GM13976 (cell line): Measurements from ENCODE around the gene CHCT1.

Source experiments
- DNase-seq: peaks from one replicate; pipeline ENCODE4 v3.0.0; 2012; ENCODE audit warnings: low spot score
- in situ Hi-C: fragments of 300-500 bp; cut with MboI; formaldehyde crosslinking; loops from one replicate; pipeline ENCODE4 v1.12.0; 2022; ENCODE audit warnings: low sequenced_read_pairs, mixed read lengths, inconsistent platforms; ENCODE audit not compliant: unreplicated experiment
- TF ChIP-seq, protein P1 (sequence below): IDR thresholded peaks from 2 replicates; pipeline ENCODE4 v1.5.1; 2012; ENCODE audit warnings: borderline replicate concordance, mild to moderate bottlenecking; ENCODE audit not compliant: insufficient read depth; ENCODE audit errors: extremely low read depth, missing control alignments, control extremely low read depth

The CHCT1 gene

DNA sequence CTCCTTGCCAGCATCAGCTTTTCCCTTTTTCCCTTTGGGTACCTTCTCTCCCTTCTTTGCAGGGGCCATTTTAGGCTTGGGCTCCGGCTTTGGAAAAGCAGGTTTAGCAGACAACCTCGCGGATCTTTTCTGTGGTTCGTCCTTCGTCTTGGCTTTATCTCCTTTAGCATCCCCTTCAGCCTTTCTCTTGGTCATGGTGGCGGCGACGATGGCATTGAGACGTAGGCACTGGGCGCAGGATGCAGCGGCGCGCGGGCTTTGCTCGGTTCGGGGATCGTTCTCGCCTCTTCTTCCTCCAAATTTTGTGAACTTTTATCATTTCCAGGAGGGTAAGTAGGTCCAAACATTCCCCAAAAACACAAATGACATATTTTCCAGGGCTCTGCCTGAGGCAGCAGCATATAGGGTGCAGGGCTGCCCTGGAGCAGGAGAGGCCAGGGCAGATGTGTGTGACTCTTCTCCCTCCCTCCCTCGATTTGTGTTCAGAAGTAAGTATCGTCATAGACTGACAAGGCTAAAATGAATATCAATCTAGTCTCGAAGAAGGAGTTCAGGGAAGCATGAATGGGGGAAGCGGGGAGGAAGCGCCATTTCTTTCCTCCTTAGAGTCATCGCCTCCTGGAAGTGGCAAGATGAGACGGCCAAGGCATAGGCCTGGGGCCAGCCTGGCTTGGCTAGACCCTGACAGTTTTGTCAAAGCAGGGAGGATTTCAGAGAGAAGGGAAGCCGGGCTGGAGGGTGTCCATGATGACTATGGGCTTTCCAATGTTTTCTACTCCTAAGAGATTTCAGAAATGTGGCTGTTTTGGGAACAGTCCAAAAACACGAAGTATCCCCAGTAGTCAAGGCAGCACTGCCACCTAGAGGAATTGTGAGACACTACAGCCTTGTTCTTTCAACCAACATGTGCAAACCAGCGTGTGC lies 13.2 kb downstream of the CHCT1 start:
- in situ Hi-C loops, result no loop called here
- DNase-seq, result peak; percentile 82
- TF ChIP-seq, protein P1, sequence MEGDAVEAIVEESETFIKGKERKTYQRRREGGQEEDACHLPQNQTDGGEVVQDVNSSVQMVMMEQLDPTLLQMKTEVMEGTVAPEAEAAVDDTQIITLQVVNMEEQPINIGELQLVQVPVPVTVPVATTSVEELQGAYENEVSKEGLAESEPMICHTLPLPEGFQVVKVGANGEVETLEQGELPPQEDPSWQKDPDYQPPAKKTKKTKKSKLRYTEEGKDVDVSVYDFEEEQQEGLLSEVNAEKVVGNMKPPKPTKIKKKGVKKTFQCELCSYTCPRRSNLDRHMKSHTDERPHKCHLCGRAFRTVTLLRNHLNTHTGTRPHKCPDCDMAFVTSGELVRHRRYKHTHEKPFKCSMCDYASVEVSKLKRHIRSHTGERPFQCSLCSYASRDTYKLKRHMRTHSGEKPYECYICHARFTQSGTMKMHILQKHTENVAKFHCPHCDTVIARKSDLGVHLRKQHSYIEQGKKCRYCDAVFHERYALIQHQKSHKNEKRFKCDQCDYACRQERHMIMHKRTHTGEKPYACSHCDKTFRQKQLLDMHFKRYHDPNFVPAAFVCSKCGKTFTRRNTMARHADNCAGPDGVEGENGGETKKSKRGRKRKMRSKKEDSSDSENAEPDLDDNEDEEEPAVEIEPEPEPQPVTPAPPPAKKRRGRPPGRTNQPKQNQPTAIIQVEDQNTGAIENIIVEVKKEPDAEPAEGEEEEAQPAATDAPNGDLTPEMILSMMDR, result peak; percentile 83

DNA sequence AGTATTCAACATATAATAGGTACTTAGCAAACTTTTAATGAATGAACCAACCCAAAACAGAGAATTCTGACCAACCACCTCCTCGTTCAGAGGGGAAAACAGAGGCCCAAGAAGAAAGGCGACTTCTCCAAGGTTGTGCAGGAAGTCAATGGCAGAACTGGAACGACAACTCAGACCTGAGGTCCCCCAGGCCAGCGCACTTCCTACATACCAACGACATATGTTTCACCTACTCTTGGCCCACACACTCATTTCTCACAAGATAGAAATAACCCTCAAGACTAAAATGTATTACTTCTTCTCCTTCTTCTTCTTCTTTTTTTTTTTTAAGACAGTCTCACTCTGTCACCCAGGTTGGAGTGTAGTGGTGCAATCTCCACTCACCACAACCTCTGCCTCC lies 14.4 kb downstream of the CHCT1 start:
- TF ChIP-seq, protein P1, result no peak
- peak; percentile 36 for DNase-seq
- in situ Hi-C loops, result no loop called here

DNA sequence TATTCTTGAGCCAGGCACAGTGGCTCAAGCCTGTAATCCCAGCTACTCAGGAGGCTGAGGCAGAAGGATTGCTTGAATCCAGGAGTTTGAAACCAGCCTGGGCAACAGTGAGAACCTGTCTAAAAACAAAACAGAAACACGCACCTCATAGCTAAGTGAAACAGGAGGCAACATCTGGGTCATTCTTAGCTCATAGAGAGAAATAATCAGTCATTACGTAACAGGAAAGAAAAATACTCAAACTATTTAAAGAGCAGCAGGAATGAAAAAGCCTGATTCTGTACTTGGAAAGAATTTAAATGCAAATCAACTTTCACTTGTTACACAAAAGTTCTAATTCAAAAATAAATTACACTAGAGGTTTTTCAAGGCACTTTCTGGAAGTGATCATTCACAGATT lies 17.2 kb downstream of the CHCT1 start:
- TF ChIP-seq, protein P1, result no peak
- peak; percentile 40 for DNase-seq
- in situ Hi-C loops, result no loop called here

DNA sequence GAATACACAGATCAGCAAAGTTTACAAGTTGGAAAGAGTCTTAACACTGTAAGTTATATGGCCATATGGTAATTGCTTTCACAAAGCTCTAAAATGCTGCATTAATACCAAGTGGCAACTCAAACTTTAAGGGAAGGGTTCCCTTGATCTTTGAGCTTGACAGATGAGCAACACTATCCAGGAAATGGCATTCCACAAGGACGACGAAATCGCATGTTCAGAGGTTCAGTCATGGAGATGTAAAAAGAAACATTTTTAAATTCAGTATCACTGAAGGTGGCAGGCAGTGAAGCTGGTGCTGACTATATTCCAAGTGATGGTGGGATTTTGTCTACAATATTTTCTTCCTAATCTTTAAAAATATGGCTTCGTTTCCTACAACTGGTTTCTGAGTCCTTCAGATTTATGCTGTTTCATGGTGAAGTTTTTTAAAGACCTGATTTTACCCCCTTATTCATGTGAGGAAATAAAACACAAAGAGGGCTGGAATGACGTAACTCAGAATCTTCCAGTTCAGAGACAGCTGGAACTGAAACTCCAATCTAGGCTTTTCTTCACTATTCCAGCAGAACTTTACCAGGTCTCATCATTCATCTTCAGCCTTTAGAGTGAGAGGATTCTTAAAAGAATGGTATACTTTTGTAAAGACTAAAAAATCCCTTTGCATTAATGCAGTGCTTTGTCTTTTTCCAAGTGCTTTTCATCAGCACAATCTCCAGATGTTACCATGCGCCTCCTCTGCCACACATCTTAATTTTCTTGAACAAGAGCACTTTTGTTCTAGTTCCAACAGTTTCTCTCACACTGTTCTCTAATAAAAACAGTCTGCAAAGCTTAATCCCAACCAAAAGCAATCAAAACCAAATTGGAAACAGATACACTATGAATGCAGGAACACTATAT lies 20.2 kb downstream of the CHCT1 start:
- TF ChIP-seq, protein P1, result no peak
- no peak for DNase-seq
- in situ Hi-C loops, result no loop called here

DNA sequence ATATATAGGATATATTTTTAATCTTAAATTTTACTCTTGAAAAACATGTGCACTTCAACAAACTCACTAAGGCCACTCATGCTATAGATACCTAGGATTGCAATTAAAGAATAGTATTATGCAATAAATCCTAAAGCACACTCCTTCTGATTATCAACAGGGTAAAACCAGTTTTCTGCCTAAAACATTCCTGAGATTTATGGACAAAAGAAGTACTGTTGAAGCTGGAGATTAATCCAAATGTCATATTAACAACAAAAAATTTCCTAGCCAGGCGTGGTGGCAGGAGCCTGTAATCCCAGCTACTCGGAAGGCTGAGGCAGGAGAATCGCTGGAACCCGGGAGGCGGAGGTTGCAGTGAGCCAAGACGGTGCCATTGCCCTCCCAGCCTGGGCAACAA lies 21.4 kb downstream of the CHCT1 start:
- in situ Hi-C loops, result no loop called here
- DNase-seq, result no peak
- TF ChIP-seq, protein P1, result no peak

DNA sequence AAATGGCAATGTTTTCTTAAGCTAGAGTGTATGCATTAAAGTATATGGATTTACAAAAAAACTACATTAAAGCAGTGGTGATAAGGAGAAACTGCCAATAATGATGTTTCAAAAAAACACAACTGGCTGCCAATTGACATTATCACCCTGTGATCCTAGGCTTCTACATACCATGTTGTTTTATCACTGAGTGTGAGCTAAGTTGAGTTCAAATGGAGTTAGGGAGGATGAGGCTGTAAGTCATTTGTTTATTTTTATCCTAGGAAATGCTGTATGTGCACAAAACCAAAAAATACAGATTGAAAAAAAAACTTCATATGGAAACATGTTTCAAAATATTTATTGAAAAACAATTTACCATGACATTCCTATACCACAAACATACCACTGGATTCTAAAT lies 22.9 kb downstream of the CHCT1 start:
- DNase-seq, result no peak
- in situ Hi-C loops, result no loop called here

More for the DNA sequence above, 22.9 kb downstream of the CHCT1 start:
- TF ChIP-seq, protein P1, result no peak
